Thoracic aorta (tissue), 2 donors: ENCODE measurements around the gene SEMA6D. TPM values are rescaled to one million over a fixed set of nuclear protein-coding genes. Genes with fewer than 3 reads are reported as not detected.

Source experiments
- ATAC-seq: fragments of 150-250 bp; one replicate; pipeline ENCODE4 v1.8.0; 2017; ENCODE audit warnings: low read depth; ENCODE audit not compliant: insufficient number of reproducible peaks, low FRiP score
- DNase-seq: peaks from one replicate; pipeline ENCODE4 v3.0.0-alpha.2; 2020; ENCODE audit warnings: low spot score
- H3K27ac ChIP-seq, 2 donors: fragments of 200-600 bp; sonication (generic); 1 replicate in 1 of 2; 2 replicates in 1 of 2; pipeline ENCODE4 v1.5.1; 2016; ENCODE audit warnings: mild to moderate bottlenecking in 2 of 2, moderate library complexity in 2 of 2
- H3K27me3 ChIP-seq: fragments of 200-600 bp; sonication (generic); replicated peaks from 2 replicates; pipeline ENCODE4 v1.6.0; 2016; ENCODE audit warnings: mild to moderate bottlenecking; ENCODE audit not compliant: insufficient read depth
- H3K36me3 ChIP-seq: fragments of 200-600 bp; sonication (generic); one replicate; pipeline ENCODE4 v1.5.1; 2016
- H3K4me1 ChIP-seq, 2 donors: fragments of 200-600 bp; sonication (generic); 1 replicate in 1 of 2; 2 replicates in 1 of 2; pipeline versions ENCODE4 v1.5.1 to v1.6.0; 2016; ENCODE audit warnings: low read depth in 2 of 2, mild to moderate bottlenecking in 1 of 2; ENCODE audit not compliant: control insufficient read depth in 1 of 2
- H3K4me3 ChIP-seq: fragments of 200-600 bp; sonication (generic); 2 replicates; pipeline ENCODE4 v1.5.1; 2016; ENCODE audit warnings: mild to moderate bottlenecking
- H3K9me3 ChIP-seq: fragments of 200-600 bp; sonication (generic); 2 replicates; pipeline ENCODE4 v1.5.1; 2016
- CTCF ChIP-seq: fragments of 200-600 bp; sonication (generic); IDR thresholded peaks from one replicate; pipeline ENCODE4 v1.5.1; 2019; ENCODE audit warnings: antibody characterized with exemption
- total RNA-seq, 2 donors: library from RNA; depleted of rRNA; stranded (reverse); fragments of >200 nt; gene quantifications; one replicate each; pipeline versions ENCODE4 v1.1.0 to v1.2.3, GENCODE V29; 2016

Gene SEMA6D
- total RNA-seq, 2 donors from 2014 or later = 12.9 to 15.3 TPM

DNA sequence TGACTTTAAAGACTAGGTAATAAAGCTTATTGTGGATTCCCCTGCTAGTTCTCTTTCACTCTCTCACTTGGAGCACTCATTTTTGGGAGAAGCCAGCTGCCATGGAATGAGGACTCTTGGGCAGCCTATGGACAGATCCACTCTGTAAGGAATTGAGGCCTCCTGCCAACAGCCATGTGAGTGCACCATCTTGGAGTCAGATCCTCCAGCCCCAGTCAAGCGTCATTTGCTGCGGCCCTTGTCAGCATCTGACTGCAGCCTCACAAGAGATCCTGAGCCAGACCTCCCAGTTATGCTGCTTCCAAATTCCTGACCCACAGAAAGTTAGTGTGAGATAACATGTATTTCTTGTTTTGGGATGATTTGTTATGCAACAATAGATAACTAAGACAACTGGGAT, 101.9 kb downstream of the SEMA6D start:
- Histone ChIP-seq H3K27me3 (no peaks in the 10 kb centered on the region), H3K4me3 (no peak overlapping the region), H3K36me3 (no peaks in the 10 kb centered on the region), H3K27ac (no peak overlapping the region), H3K4me1 (peaks cover 0 to 22% of the 10 kb centered on the region in 2 donors), H3K9me3 (no peaks in the 10 kb centered on the region)
- no peak for DNase-seq
- no peak for TF ChIP-seq CTCF
- ATAC-seq = no peak

DNA sequence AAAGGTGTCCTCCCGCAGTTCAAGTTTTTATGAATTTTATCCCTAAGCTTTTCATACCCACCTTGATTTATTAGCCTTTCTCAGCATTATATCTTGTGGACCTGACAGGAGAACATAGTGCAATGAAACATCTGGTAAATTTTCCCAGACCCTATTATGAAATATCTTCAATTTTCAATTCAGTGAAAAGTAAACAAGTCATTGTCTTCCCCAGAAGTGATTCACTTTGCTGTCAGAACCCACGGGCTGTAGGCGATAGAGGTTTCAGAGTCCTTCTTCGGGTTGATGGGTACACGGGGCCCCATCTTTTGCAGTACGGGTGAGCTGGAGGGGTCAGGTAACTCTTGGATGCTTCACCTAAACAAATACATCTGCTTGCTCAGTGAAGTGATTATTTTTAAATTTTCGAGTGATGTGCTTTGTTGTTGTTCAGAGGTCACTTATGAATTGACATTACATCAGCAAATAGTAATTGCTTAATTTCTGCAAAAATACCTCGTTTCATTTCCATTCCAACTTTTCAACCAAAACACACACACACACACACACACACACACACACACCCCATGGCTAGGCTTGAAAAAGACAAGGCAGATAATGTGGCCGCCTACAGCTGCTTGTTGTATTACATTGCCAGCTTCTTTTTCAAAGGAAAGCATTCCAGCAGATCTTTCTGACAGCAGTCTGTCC, 102.9 kb downstream of the SEMA6D start:
- DNase-seq (no peak), ATAC-seq (no peak)
- TF ChIP-seq CTCF = no peak
- Histone ChIP-seq H3K4me3 (no peak overlapping the region), H3K36me3 (no peaks in the 10 kb centered on the region), H3K27ac (no peak overlapping the region), H3K4me1 (peaks cover 0 to 22% of the 10 kb centered on the region in 2 donors), H3K27me3 (no peaks in the 10 kb centered on the region), H3K9me3 (no peaks in the 10 kb centered on the region)

- no peak overlapping the region for H3K4me3 ChIP-seq
- H3K27ac ChIP-seq = no peak overlapping the region
- ATAC-seq (no peak), DNase-seq (no peak)
- no peak for TF ChIP-seq CTCF
- no peaks in the 10 kb centered on the region for H3K36me3 ChIP-seq
- peaks cover 0 to 22% of the 10 kb centered on the region in 2 donors for H3K4me1 ChIP-seq
- no peaks in the 10 kb centered on the region for H3K9me3 ChIP-seq
- no peaks in the 10 kb centered on the region for H3K27me3 ChIP-seq
Observed at GRCh38 chr15:47820747-47821319, 103.5 kb downstream of the SEMA6D start.

- Histone ChIP-seq H3K36me3 (no peaks in the 10 kb centered on the region), H3K9me3 (no peaks in the 10 kb centered on the region), H3K27ac (no peak overlapping the region), H3K4me1 (peaks cover 0 to 22% of the 10 kb centered on the region in 2 donors), H3K4me3 (no peak overlapping the region), H3K27me3 (no peaks in the 10 kb centered on the region)
- DNase-seq = no peak
- ATAC-seq = no peak
- no peak for TF ChIP-seq CTCF
Observed at GRCh38 chr15:47822048-47822447, 104.7 kb downstream of the SEMA6D start.
